PC-3 (cell line): ENCODE data around the gene CCDC34.

ENCODE experiments used
- EZH2 ChIP-seq: fragments of 300-600 bp; sonication (generic); IDR thresholded peaks from one replicate; pipeline ENCODE4 v1.6.1; 2017; ENCODE audit warnings: antibody characterized with exemption, mild to moderate bottlenecking, low read length; ENCODE audit not compliant: unreplicated experiment
- EZH2phosphoT487 ChIP-seq: fragments of 300-600 bp; sonication (generic); IDR thresholded peaks from 2 replicates; pipeline ENCODE4 v1.6.1; 2018; ENCODE audit warnings: mild to moderate bottlenecking, antibody characterized with exemption, low read length, borderline replicate concordance
- TF ChIP-seq, protein P1 (sequence below): fragments of 300-600 bp; sonication (generic); conservative IDR thresholded peaks from 2 replicates; pipeline ENCODE4 v1.5.1; 2017; ENCODE audit warnings: antibody characterized with exemption, low read depth, mild to moderate bottlenecking, low read length

DNA sequence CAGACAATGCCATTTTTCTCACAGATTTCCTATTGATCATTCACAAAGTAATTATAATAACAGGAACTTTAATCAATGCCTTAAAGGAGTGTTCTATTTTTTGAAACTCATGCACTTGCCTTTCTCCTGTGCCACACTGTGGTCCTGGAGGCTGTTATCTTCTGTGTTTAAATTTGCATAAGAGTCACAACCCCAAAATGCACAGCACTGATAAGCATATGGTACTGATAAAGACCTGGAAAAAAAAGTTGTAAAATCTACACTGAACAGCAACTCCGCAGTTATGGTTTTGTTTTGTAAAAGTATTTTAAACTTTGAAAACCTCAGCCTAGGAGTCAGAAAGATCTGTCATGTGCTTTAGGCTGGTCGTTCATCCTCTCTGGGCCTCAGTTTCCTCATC is 9.1 kb upstream of the CCDC34 start:
- TF ChIP-seq, protein P1, sequence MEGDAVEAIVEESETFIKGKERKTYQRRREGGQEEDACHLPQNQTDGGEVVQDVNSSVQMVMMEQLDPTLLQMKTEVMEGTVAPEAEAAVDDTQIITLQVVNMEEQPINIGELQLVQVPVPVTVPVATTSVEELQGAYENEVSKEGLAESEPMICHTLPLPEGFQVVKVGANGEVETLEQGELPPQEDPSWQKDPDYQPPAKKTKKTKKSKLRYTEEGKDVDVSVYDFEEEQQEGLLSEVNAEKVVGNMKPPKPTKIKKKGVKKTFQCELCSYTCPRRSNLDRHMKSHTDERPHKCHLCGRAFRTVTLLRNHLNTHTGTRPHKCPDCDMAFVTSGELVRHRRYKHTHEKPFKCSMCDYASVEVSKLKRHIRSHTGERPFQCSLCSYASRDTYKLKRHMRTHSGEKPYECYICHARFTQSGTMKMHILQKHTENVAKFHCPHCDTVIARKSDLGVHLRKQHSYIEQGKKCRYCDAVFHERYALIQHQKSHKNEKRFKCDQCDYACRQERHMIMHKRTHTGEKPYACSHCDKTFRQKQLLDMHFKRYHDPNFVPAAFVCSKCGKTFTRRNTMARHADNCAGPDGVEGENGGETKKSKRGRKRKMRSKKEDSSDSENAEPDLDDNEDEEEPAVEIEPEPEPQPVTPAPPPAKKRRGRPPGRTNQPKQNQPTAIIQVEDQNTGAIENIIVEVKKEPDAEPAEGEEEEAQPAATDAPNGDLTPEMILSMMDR: no peak
- TF ChIP-seq EZH2 (no peak), EZH2phosphoT487 (no peak)
